H1 (cell line): ENCODE data around the gene APOBEC3G. TPM values are rescaled to one million over a fixed set of nuclear protein-coding genes. Genes with fewer than 3 reads are reported as not detected.

Source experiments
- CTCF ChIA-PET: fragments of 300-600 bp; sonication (Branson Sonifier 250); formaldehyde crosslinking; loops from one replicate; lab custom pipeline; 2021; ENCODE audit not compliant: partially characterized antibody; lab: Charles Lee
- POLR2A ChIA-PET: fragments of 300-600 bp; sonication (Branson Sonifier 250); formaldehyde crosslinking; loops from one replicate; lab custom pipeline; 2021; ENCODE audit warnings: inconsistent platforms; ENCODE audit not compliant: partially characterized antibody; lab: Charles Lee
- DNase-seq, 2 experiments: peaks; one replicate each; pipeline versions ENCODE4 v3.0.0 to v3.0.0-alpha.2; 2010 to 2022; ENCODE audit warnings: low spot score in 2 of 2, low read depth in 1 of 2, mixed read lengths in 1 of 2
- FAIRE-seq: peaks from 2 replicates; lab custom pipeline; 2011; peaks lifted over from hg19 to GRCh38; lab: Jason Lieb, UNC
- H2AFZ ChIP-seq: 2 replicates; pipeline ENCODE4 v1.8.1; 2012; ENCODE audit warnings: low read length, inconsistent platforms
- H2AK5ac ChIP-seq: 2 replicates; pipeline ENCODE4 v1.6.1; 2013; ENCODE audit warnings: low read depth, low read length
- H2BK120ac ChIP-seq: replicated peaks from 2 replicates; pipeline ENCODE3; 2013; ENCODE audit warnings: low read depth, low read length, inconsistent platforms
- H2BK12ac ChIP-seq: 2 replicates; pipeline ENCODE4 v1.6.1; 2013; ENCODE audit warnings: low read depth, low read length
- H2BK15ac ChIP-seq: 2 replicates; pipeline ENCODE4 v1.6.1; 2013; ENCODE audit warnings: low read length
- H2BK20ac ChIP-seq: 2 replicates; pipeline ENCODE4 v1.6.1; 2013; ENCODE audit warnings: low read length
- H2BK5ac ChIP-seq: 2 replicates; pipeline ENCODE4 v1.6.1; 2013; ENCODE audit warnings: low read depth, low read length
- H3K14ac ChIP-seq: 2 replicates; pipeline ENCODE4 v1.6.1; 2013; ENCODE audit warnings: inconsistent platforms; ENCODE audit not compliant: insufficient read length
- H3K18ac ChIP-seq: 2 replicates; pipeline ENCODE4 v1.6.1; 2013; ENCODE audit warnings: low read length; ENCODE audit errors: extremely low read depth
- H3K23ac ChIP-seq: 2 replicates; pipeline ENCODE4 v1.6.1; 2013; ENCODE audit warnings: inconsistent platforms; ENCODE audit not compliant: insufficient read length
- H3K23me2 ChIP-seq: 2 replicates; pipeline ENCODE4 v1.6.1; 2013; ENCODE audit warnings: low read depth, low read length
- H3K27ac ChIP-seq: 2 replicates; pipeline ENCODE4 v1.6.1; 2011; ENCODE audit warnings: low read depth, low read length, inconsistent platforms
- H3K27me3 ChIP-seq, 4 experiments: replicated peaks in 1 of 4; 1 replicate in 1 of 4; 2 replicates in 3 of 4; pipeline versions ENCODE4 v1.6.1 to v1.8.1; 2011 to 2013; ENCODE audit warnings: low read length in 3 of 4, mild to moderate bottlenecking in 3 of 4, inconsistent platforms in 2 of 4, mixed read lengths in 2 of 4, moderate library complexity in 1 of 4; ENCODE audit not compliant: control insufficient read depth in 3 of 4, insufficient read depth in 3 of 4; ENCODE audit errors: extremely low read depth in 1 of 4
- H3K36me3 ChIP-seq, 4 experiments: 2 replicates each; pipeline versions ENCODE4 v1.6.1 to v1.8.1; 2011 to 2013; ENCODE audit warnings: mild to moderate bottlenecking in 4 of 4, low read length in 3 of 4, moderate library complexity in 2 of 4, control low read depth in 1 of 4, inconsistent platforms in 1 of 4; ENCODE audit not compliant: insufficient read depth in 4 of 4, control insufficient read depth in 2 of 4
- H3K4ac ChIP-seq: replicated peaks from 2 replicates; pipeline ENCODE3; 2013; ENCODE audit warnings: low read length, low read depth, mixed read lengths, inconsistent platforms; ENCODE audit not compliant: insufficient read length
- H3K4me1 ChIP-seq, 4 experiments: replicated peaks in 1 of 4; 1 replicate in 1 of 4; 2 replicates in 3 of 4; pipeline versions ENCODE4 v1.6.1 to v1.8.1; 2011 to 2013; ENCODE audit warnings: low read length in 3 of 4, inconsistent platforms in 2 of 4, mixed read lengths in 1 of 4; ENCODE audit not compliant: insufficient read depth in 4 of 4, control insufficient read depth in 3 of 4
- H3K4me2 ChIP-seq, 2 experiments: 2 replicates each; pipeline versions ENCODE4 v1.6.1 to v1.8.1; 2011 to 2013; ENCODE audit warnings: low read depth in 2 of 2, low read length in 2 of 2, control low read depth in 1 of 2, inconsistent platforms in 1 of 2, mild to moderate bottlenecking in 1 of 2; ENCODE audit not compliant: insufficient read depth in 1 of 2
- H3K4me3 ChIP-seq, 4 experiments: fragments of 200-600, 300-600 bp in 1 of 4; sonication (generic), shearing (Covaris generic), sonication (Bioruptor Twin) in 1 of 4; 2 replicates each; pipeline versions ENCODE4 v1.5.1 to v1.8.1; 2011 to 2016; ENCODE audit warnings: low read length in 4 of 4, low read depth in 3 of 4, control low read depth in 2 of 4, inconsistent platforms in 2 of 4, mild to moderate bottlenecking in 2 of 4, mixed read lengths in 1 of 4, moderate library complexity in 1 of 4; ENCODE audit not compliant: insufficient read depth in 2 of 4; ENCODE audit errors: extremely low read depth in 1 of 4
- H3K56ac ChIP-seq: replicated peaks from 2 replicates; pipeline ENCODE3; 2013; ENCODE audit warnings: low read depth, mild to moderate bottlenecking, mixed read lengths, low read length, inconsistent platforms; ENCODE audit not compliant: insufficient read length
- H3K79me1 ChIP-seq: 2 replicates; pipeline ENCODE4 v1.6.1; 2013; ENCODE audit warnings: low read depth, low read length, control low read depth
- H3K79me2 ChIP-seq, 2 experiments: 2 replicates each; pipeline versions ENCODE4 v1.6.1 to v1.8.1; 2012 to 2013; ENCODE audit warnings: low read length in 2 of 2, mild to moderate bottlenecking in 2 of 2, inconsistent platforms in 1 of 2; ENCODE audit not compliant: insufficient read depth in 2 of 2, control insufficient read depth in 1 of 2
- H3K9ac ChIP-seq, 4 experiments: replicated peaks in 1 of 4; 1 replicate in 1 of 4; 2 replicates in 3 of 4; pipeline versions ENCODE4 v1.6.1 to v1.8.1; 2011 to 2013; ENCODE audit warnings: low read depth in 3 of 4, low read length in 3 of 4, control low read depth in 2 of 4, mild to moderate bottlenecking in 2 of 4, moderate library complexity in 2 of 4, inconsistent platforms in 1 of 4; ENCODE audit errors: extremely low read depth in 1 of 4
- H3K9me3 ChIP-seq, 2 experiments: 2 replicates each; pipeline versions ENCODE4 v1.6.1 to v1.8.1; 2012 to 2013; ENCODE audit warnings: mild to moderate bottlenecking in 2 of 2, moderate library complexity in 2 of 2, control low read depth in 1 of 2, inconsistent platforms in 1 of 2, low read depth in 1 of 2, low read length in 1 of 2, mixed read lengths in 1 of 2; ENCODE audit not compliant: insufficient read depth in 2 of 2
- H4K20me1 ChIP-seq, 2 experiments: replicated peaks in 1 of 2; 2 replicates each; pipeline versions ENCODE3 to v1.8.1; 2011 to 2013; ENCODE audit warnings: inconsistent platforms in 2 of 2, low read length in 2 of 2, mild to moderate bottlenecking in 1 of 2; ENCODE audit not compliant: insufficient read depth in 2 of 2, control insufficient read depth in 1 of 2
- H4K5ac ChIP-seq: 2 replicates; pipeline ENCODE4 v1.6.1; 2013; ENCODE audit warnings: low read length, low read depth, mixed read lengths, inconsistent platforms; ENCODE audit not compliant: insufficient read length
- H4K8ac ChIP-seq: 2 replicates; pipeline ENCODE4 v1.8.0; 2013; ENCODE audit warnings: mild to moderate bottlenecking, moderate library complexity, low read length, inconsistent platforms; ENCODE audit not compliant: insufficient read depth; ENCODE audit errors: extremely low read depth
- H4K91ac ChIP-seq: replicated peaks from 2 replicates; pipeline ENCODE3; 2013; ENCODE audit warnings: low read length, mixed read lengths, inconsistent platforms; ENCODE audit not compliant: insufficient read length
- TBP ChIP-seq: IDR thresholded peaks from 2 replicates; pipeline ENCODE4 v1.6.1; 2011; ENCODE audit warnings: low read depth, low read length, improper control_type of control experiment
- WGBS, 2 experiments: shearing (Covaris generic) in 1 of 2; methylation state at CpG; one replicate each; pipeline versions ENCODE4 v1.1.6 to v1.1.7; 2013 to 2015; ENCODE audit warnings: low lambda C conversion rate in 2 of 2, mixed read lengths in 2 of 2, inconsistent platforms in 1 of 2, low coverage in 1 of 2, missing lambda C conversion rate in 1 of 2; ENCODE audit not compliant: insufficient replicate concordance in 2 of 2, insufficient coverage in 1 of 2, insufficient read length in 1 of 2; ENCODE audit errors: extremely low coverage in 1 of 2, missing lambda C conversion rate in 1 of 2; 5-methylcytosine and 5-hydroxymethylcytosine counted together
- polyA plus RNA-seq, 7 experiments: library from polyadenylated mRNA; depleted of rRNA in 3 of 7; stranded (reverse) in 5 of 7; unstranded in 2 of 7; fragments of >200 nt in 5 of 7; fragments of 200-250 nt in 2 of 7; gene quantifications; 1 replicate in 5 of 7; 2 replicates in 1 of 7; 4 replicates in 1 of 7; pipeline versions ENCODE4 v1.2.1 to v1.2.3, GENCODE V29; 2011 to 2013; ENCODE audit warnings: missing spikeins in 2 of 7, mixed read lengths in 2 of 7
- total RNA-seq: library from RNA; stranded (reverse); fragmentation: NEBNext Ultra II Directional; extraction: Animal tissue kit (Norgen Biotek cat#: 25700); gene quantifications from 2 replicates; pipeline ENCODE4 v1.2.1, GENCODE V29; 2021
- TF ChIP-seq, protein P1 (sequence below): IDR thresholded peaks from 2 replicates; pipeline ENCODE4 v1.6.1; 2012; ENCODE audit warnings: inconsistent platforms
- TF ChIP-seq, protein P2 (sequence below): IDR thresholded peaks from 2 replicates; pipeline ENCODE4 v1.6.1; 2012; ENCODE audit warnings: inconsistent platforms

Gene APOBEC3G
- total and polyA plus RNA-seq, 2 of the 8 experiments (the other 6 are each of a cell fraction or from before 2014, with no cell fraction given), result 1.7 to 2.0 TPM

DNA sequence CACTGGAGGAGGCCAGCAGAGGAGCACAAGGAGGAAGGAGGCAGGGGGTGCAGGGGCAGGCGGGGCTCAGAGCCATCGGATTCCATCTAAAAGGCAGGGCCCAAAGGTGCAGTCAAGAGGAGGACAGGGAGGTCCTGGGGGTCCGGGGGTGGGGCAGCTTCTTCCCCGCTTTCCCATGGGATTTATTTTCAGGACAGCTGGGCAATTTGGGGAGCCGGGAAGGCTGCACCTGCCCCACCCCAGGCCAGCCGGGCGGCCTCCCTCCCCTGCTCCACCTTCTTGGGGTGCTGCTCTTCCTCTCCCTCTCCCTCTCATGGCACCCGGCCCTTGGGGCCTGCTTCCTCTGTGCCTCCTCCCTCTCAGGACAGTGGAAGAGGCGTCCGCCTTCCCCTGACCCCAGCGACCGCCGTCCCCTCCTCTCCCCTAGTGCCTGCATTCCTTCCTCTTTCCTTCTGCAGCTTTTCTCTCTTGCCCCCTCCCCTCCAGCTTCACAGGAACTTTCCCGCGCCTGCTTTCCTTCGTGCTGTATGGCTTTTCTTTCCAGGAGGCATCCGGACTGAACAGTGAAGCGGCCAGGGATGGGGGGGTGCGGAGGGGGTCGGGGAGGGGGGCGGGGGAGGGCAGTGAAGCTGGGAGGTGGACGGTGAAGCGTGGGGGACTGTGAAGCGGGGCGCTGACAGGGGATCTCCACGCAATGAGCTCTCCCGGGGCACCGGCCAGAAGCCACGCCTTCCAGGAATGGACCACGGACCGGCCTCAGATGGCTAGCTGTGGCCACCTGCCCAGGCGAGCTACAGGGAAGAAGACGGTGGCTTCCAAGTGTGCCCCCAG is 46.9 kb downstream of the APOBEC3G start:
- Histone ChIP-seq H3K4me2 (peak overlapping the region; percentile 58 to 62), H3K79me1 (no peaks in the 10 kb centered on the region), H2AK5ac (no peak overlapping the region), H3K79me2 (no peaks in the 10 kb centered on the region), H3K4ac (no peak overlapping the region), H3K9me3 (0 out of 4 replicates have a peak, but pooled peaks cover 0 to 3% of the 10 kb centered on the region in 2 experiments), H3K9ac (no peak overlapping the region), H2BK20ac (0 out of 2 replicates have a peak overlapping the region, but pooled peaks have one; percentile 15), H3K18ac (peak overlapping the region; percentile 78), H4K8ac (no peak overlapping the region; the same call in 1 of the 2 replicates), H3K4me3 (peak overlapping the region in 1 of 4 experiments; percentile 49; a peak in 3 of 8 replicates), H3K27ac (no peak overlapping the region), H2BK15ac (peak overlapping the region; percentile 83; the same call in 1 of the 2 replicates), H4K91ac (peak overlapping the region; percentile 84), H3K27me3 (no peaks in the 10 kb centered on the region), H3K23ac (no peak overlapping the region), H3K36me3 (no peaks in the 10 kb centered on the region), H3K4me1 (peaks cover 0 to 2% (median 2%) of the 10 kb centered on the region in 4 experiments; a peak in 4 of 7 replicates), H3K56ac (no peak overlapping the region), H3K23me2 (no peaks in the 10 kb centered on the region), H4K20me1 (no peaks in the 10 kb centered on the region), H2BK120ac (peak overlapping the region; percentile 75), H2AFZ (peak overlapping the region; percentile 95; the same call in 1 of the 2 replicates), H2BK12ac (no peak overlapping the region), H2BK5ac (no peak overlapping the region), H4K5ac (peak overlapping the region; percentile 72), H3K14ac (no peak overlapping the region)
- no peak for DNase-seq
- WGBS, 2 experiments, result 12% methylated on average over 14 of the region's 33 CpGs; no CpG with 5 or more reads in 1 of the 2 experiments
- ChIA-PET CTCF (interaction anchor here (0.7 to 6.5 kb wide), 13 partner anchors 9 to 356 kb away, joined by 3 to 47 read pairs (median 4); partner anchors contain the start of gene APOBEC3D), POLR2A (interaction anchor here (0.9 to 1.6 kb wide), 7 partner anchors 11 to 386 kb away, joined by 3 to 5 read pairs (median 3); partner anchors contain the start of gene RPL3)
- FAIRE-seq, result no peak
- TF ChIP-seq, protein P1, sequence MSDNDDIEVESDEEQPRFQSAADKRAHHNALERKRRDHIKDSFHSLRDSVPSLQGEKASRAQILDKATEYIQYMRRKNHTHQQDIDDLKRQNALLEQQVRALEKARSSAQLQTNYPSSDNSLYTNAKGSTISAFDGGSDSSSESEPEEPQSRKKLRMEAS, result 0 out of 2 replicates have a peak, but pooled peaks have one; percentile 14
- no peak for TF ChIP-seq TBP
- TF ChIP-seq, protein P2, sequence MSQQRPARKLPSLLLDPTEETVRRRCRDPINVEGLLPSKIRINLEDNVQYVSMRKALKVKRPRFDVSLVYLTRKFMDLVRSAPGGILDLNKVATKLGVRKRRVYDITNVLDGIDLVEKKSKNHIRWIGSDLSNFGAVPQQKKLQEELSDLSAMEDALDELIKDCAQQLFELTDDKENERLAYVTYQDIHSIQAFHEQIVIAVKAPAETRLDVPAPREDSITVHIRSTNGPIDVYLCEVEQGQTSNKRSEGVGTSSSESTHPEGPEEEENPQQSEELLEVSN, result peak; percentile 70
